ENCODE results near the gene BAG5.
"Not testable (repeated sequence)": the region's sequence is repeated elsewhere in the genome, so short reads cannot be mapped to it uniquely, and the experiment has no call there.

Gene BAG5

DNA sequence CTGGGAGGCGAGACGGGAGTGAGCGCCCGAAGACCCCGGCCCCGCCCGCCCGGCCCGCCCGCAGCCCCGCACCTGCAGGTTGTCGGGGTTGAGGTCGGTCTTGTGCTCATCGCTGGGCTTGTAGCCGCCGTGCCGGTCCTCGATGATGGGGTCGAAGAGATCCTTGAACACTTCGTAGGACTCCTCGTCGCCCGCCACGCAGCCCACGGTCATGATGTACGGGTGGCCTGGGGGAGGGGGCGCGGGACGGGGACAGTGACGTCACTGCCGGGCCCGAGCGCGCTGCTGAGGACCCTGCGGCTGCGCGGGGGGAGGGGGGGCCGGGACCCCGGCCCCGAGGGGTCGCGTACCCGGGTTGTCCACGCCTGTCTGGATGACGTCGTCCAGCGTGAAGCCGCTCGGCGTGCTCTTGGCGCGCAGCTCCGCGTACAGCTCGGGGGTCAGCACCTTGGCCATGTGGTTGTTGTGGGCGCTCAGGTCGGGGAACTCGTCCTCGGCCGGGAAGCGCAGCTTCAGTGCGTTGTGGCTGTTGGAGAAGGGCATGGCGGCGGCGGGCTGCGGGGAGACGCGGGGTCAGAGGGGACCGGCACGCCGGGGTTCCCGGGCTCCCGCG lies 40.4 kb downstream of the BAG5 start:
- no peak for DNase-seq

DNA sequence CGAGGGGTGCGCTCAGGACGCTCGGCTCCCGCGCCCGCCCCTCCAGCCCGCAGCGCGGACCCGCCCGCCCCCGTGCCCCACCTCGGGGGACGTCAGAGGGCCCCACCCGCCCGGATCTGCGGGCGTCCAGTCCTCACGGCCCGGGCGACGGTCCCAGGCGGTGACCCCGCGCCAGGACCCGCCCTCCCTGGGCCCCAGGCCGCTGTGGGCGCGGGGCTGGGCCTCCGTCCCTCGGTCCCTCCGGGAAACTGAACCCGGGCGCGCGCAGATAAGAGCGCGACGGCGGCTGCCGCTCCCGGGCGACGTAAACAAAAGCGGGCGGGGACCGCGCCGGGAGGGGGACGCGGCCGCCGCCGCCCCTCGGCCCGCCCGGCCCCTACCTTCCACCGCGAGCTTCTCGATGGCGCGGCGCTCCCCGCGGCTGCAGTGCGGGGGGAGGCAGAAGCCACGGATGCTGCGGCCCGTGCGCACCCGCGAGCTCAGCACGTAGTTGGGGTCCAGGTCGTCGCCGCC lies 41.0 kb downstream of the BAG5 start:
- no peak for DNase-seq

DNA sequence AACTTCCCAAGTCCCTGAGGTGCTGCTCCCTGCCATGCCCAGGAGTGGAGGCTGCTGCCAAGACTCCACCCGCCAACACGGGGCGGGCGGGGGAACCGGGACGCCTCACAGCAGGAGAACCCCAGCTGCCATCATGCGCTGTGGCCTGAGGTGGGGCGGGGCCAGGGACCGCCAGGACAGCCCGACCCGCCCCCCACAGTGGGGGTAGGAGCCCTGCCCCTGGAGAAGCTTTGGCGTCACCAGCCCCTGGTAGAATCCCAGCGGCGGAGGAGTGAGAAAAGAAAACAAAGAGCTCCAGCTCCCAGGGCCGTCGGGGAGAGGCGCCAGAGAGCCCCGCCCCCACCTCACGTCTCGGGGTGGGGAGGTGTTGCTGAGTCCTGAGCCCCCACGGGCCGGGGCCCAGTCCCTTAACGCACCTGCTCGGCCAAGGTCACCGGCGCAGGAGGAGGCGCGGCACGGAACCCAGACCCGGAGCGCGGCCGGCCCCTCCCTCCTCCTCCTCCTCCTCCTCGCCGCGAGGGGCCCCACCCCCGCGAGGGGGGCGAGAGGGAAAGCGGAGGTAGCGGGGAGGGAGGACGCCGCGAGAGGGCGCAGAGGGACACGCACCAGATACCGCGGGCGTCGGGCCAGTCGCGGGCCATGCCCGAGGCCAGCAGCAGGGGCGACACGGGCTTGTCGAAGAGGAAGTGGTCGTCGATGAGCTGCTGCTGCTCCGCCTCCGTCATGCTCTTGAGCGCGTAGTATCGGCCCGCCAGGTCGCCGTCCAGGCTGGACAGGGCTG lies 41.6 kb downstream of the BAG5 start:
- DNase-seq: peak; percentile 68 to 72

DNA sequence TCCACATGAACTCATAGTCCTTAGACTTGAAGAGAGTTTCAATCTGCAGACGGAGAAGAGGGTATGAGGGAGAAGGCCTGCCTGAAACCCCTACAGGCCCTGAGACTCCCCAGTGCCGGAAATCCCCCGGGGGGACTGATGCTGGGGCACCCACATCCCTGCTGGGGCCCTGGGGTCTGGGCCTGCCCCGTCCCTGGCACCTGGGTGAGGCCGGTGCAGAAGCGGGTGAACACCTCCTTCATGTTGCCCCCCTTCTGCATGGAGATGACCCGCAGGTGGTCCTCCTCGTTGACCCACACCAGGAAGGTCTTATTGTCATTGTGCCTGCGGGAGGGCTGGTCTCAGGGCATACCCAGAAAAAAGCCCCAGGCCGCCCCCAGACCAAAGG lies 42.2 kb downstream of the BAG5 start:
- DNase-seq: no peak

DNA sequence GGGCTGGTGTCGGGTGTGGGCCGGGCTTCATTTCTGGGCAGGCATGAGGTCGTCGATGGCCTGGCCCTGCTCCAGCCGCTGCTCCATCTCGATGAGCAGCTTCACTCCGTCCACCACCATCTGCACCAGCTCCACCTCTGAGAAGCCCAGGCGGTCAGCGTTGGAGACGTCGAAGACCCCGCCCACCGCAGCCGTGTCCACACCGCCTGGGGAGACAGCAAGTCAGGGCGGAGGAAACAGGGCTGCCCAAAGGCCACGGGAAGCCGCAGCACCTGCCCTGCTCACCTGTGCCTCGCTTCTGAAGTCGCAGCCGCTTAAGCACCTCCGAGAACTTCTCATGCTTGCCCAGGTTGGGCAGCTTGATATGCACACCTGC lies 42.6 kb downstream of the BAG5 start:
- DNase-seq: no peak

DNA sequence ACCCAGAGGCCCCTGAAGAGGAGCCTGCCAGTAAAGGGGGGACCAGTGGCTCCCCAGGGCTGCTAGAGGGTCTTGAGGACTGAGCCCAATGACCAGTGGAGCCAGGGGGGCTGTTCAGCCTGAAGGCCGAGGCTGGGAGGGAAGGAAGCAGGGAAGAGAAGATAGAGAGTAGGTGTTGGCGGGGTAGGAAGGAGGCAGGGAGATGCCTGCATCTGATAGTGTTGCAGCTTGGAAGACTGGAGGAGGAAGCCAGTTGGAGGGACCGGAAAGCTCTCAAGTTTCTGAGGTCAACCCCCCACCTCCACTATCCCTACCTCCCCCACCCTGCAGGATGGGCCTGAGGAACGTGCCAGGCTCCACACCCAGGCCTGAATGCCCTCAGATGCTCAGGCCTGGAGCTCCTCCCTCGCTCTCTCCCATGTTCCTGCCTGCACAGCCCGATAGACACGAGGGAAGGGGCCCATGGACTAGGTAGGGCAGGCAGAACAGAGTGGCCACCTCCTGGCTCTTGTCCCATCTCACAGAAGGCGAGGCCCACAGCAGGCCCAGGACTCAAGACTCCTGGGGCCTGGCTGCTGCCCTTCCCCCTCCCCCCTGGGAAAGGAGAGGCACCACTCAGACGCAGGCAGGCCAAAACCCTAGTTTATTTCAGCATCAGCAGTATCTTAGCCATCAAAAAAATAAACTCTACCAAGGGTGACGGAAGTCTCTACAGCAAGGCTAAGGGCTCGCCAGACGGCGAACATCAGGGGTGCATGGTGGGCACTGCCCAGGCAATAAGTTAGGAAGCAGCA lies 43.2 kb downstream of the BAG5 start:
- no peak for DNase-seq

DNA sequence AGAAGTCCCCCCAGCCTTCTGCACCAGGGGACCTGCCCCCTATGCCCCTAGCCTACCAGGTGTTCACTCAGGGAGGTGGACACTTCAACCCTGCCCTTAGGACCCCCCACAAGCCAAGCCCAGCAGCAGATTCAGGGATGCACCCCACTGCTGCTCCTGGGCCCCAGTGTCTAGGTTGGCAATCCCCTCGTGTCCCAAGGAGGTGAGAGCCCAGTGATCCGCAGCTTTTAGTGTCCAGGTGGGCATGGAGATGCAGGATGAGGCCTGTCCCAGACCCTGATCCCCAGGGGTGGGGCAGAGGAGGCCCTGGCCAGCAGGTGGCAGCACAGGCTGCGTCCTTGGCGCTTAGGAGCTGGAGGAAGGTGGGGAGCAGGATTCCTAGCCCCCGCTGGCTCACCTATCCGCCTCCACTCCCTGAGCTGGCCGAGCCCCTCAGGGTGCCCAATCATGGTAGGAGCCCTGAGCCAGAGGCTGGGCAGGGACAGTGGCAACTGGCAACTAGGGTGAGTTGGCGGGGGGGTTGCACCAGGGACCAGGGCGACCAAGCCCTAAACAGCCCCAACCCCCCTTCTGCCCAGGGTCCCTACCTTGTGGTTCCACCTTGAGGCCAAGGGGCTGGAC lies 43.9 kb downstream of the BAG5 start:
- peak; percentile 78 to 79 for DNase-seq

DNA sequence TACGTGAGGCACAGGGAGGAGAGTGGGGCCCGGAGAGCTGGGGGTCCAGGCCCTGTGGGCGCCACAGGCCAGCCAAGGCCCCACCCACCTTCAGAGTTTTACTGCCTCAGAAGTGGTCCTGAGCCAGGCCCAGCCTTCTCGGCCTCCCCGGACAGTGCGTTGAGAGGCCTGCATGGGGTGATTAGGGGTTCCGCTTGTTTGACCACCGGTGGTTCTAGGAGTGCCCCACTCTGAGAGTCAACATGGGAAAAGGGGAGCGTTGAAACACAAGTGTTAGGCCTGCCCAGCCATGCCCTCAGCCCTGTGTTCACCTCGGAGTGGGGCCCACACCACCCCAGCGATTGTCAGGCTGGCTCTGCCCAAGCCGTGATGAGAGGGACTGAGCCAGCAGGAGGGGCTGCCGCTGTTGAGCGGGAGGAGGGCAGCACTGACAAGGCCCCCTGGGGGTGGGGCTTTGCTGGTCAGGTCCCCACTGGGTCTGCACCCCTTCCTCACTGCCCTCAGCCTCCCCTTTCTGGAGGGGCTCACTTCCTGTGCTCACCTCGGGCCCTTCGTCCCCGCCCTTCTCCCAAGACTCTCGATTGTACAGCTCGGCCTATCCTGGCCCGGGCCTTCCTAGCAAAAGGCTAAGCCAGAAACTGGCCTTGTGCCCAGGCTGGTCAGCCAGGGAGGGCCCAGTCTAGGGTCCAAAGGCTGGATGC lies 44.6 kb downstream of the BAG5 start:
- no peak for DNase-seq

DNA sequence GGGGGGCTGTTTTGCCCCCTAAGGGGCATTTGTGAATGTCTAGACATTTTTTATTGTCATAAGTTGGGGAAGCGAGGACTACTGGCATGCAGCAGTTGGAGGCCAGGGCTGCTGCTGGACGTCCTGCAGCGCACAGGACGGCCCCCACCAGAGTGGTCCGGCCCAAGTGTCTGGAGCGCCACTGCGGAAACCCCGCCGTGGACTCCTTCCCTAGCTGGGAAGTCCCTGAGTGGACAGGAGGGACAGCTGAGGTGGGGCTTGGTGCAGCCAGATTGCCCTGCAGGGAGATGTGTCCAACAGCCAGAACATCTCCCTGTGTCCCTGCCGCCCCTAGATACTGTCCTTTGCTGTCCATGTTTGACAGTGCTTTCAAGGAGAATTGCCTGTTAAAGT lies 45.3 kb downstream of the BAG5 start:
- DNase-seq: no peak

DNA sequence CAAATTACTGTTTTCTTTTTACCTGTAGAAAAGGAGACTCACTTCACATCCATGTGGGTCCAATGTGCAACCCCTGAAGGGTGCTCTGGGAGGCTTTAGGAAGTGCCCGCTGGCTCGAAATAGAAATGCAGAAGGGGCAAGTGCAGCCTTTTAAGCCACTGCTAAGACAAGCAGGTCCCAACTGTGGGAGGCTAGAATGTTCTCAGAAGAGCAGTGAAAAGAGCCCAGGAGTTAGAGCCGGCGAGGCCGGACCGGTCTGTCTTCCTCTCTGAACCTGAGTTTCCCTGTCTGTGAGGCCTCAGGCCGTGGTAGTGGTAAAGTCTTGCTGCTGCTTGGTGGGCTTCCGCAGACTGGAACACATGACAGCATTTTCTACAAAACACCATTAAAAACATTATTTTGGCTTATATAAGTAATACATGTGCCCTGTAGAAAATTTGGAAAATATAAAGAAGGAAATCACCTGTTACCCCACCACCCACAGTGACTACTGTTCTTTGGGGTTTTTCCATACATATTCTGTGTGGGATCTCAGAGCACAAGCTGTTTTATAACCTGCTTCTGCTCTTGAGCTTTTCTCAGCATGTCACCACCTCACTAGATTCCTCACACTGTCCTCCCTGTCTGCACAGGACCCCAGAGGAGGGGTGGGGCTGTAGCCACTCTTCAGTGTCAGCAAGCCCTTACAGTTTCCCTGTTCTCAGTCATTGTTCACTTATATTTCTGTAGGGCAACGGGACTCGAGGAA lies 45.9 kb downstream of the BAG5 start:
- DNase-seq: no peak

DNA sequence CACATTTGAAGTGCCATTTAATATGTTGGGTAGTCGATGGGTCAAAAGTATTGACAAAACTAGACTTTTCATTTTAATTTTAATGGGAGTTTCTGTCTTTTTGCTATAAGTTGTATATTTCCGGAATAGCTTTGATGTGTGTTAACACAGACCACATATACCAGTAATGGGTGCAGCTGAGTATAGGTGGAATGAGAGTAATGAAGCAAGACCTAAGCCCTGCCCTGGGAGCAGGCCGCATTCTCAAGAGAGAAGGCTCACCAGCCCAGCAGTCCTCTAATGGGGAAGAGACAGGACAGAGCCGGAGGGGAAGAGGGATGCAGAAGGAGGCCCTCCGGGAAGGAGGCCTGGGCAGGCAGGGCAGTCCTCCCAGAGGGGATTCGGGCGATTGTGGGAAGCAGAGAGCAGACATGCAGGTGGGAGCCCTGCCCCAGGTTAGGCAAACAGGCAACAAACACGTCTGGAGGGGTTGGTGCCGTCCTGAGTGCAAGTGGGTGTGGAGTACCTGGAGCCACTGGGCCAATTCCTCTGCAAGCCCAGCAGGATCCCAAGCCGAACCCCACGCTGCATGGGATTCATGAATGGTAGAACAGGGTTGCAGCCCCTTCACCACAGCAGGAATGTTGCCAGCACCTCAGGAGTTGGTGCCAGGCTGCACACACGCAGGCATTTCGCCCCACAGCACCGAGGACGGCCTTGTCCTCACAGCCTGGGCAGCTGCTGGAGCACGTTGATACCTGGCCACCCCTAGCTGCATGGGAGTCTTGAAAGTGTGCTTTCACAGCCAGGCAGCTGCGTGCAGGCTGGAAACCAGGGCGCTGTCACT lies 47.6 kb downstream of the BAG5 start:
- DNase-seq: no peak

DNA sequence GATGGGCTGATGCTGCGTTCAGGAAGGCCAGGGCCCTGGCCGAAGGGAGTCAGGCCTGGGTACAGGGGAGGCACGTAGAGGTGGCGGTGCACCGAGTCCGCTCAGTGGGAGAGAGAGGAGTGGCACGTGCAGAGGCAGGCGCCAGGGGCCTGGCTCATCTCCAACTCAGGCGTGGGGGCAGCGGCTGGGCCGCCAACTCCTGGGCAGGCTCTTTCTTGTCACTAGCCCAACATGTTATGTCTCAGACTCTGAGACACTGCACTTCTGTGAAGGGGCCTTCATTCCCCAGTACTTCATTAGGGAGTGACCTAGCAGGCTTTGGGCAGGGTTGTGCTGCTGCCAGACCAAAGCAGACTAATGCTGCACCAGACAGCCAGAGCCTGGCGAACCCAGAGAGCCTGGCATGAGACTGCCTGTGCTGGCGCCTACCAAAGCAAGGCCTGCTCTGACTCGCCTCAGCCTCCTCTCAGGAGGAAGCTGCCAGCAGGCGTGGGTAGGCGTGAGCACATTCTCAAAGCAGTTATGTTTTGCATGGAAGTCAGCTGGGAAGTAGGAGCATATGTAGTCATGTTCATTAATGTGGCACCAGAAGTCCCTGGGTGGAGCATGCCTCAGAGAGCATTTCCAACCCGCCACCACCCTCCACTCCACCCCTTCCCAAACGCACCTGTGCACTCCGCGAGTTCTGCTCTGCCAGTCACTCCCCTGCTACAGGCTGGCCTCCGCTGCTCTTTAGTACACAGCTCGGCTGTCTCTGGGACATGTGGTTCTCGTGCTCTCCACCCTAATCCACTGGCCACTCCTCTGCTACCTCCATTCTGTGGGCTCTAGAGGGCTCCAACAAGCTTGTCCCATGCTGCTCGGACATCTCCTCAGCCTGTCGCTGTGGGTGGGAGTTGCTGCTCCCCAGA lies 49.5 kb downstream of the BAG5 start:
- no peak for DNase-seq

DNA sequence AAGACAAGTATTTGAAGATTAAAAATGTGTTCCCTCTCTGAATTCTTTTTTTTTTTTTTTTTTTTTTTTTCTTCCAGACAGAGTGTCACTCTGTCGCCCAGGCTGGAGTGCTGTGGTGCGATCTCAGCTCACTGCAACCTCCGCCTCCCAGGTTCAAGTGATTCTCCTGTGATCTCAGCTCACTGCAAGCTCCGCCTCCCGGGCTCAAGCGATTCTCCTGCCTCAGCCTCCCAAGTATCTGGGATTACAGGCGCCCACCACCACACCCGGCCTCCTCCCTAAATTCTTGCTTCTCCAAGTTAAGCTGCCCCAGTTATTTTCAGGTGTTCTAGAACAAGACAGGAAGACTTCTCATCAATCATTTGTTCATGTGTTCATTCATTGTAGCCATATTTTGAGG lies 50.3 kb downstream of the BAG5 start:
- DNase-seq: not testable (repeated sequence)

DNA sequence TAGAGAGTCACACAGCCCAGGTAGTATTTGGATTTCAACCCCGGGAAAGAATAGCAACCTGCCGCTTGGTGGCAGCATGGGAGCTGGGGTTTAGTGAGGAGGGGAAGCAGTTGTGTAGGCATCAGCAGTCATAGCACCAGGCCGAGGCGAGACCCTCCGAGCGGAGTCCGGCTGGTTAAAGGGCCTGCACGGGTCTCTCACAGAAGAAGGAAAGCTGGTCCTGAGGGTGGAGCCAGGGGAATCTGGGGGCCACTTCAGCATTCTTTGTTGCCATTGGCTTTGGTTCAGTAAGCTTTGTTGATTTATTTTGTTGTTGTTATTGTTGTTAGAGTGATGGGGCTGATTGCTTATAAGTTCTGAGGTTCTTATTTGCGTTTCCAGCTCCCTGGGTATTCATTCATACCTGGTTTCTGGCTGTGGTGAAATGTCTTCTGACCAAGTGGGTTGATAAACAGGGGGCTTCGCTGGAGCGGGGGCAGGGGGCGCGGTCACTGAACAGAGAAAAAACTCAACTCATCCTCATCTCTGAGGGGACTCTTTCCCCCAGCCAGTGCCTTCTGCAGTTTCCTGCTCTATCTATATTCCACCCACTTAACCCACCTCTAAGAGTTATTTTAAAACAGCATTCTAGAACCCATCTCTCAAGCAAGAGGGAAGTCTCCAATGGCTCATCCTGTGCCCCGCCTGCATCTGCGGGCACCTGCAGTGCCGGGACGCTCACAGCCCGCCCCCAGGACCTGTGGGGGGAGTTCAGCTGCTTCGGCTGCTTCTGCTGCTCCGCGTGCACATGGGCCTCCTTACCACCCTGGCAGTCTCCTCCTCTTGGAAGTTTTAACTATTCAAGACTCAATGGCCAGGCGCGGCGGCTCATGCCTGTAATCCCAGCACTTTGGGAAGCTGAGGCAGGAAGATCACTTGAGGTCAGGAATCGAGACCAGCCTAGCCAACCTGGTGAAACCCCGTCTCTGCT lies 51.4 kb downstream of the BAG5 start:
- DNase-seq: no peak

DNA sequence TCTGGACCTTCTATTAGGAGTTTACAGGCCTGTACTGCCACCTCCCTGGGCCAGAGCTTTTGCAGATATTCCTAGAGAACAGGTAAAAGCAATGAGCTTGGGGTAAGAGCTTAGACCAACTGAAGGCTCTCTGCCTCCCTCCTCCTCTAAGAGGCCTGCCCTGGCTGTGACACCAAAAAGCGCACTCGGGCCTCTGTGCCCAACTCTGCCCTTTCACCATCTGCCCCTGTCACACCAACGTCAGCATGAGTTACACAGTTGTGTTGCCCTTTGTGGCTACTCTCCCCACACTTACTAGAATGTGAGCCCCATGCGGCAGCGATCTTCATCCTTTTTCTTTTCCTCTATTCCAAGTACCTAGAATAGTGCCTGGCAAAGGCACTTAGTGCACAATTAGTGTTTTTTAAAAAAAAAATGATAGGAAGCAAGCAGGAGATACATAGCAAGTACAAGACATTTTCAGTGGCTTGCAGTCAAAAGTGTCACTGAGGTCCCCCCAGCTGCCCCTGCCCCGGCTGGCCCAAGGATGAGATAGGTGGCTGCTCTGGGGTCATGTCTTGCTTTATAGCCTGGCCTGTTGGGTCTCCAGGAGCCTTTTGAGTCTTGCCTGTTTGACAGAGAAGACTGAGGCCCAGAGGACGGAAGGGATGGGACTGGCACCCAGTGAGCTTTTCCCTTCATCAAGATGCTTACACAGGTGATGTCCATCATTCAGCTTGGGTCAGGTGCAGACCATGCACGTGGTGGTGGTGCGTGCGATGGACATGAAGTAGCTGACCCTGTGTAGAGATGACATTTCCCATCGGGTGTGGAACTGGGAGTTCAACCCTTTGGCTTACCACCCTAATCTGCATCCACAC lies 52.4 kb downstream of the BAG5 start:
- DNase-seq: no peak

DNA sequence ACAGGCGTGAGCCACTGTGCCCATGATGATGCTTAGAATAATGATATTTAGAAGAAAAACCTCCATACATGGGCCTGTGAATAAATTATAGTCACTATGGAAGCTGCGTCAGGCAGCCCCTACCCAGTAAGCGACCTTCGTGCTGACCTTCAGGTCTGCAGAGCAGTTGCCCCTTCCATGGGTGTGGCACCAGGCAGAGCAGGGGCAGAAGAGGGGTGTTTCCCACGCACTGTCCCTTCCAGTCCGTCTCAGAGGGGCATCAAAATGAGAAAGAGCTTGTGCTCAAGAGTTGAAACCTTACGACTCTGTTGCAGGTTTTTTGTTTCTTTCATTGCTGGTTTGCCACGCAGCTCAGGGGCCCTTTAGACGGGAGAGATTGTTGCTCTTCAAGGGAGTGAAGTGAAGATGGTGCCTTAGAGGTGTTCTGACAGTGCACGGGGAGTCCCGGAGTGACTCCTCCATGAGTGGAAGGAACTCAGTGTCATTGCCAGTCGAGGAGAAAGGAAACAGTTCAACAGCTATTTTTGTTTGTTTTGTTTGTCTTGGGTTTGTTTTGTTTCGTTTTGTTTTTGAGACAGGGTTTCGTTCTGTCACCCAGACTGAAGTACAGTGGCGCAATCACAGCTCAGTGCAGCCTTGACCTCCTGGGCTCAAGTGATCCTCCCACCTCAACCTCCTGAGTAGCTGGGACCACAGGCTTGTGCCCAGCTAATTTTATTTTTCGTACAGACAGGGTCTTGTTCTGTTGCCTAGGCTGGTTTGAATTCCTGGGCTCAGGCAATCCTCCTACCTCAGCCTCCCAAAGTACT lies 53.7 kb downstream of the BAG5 start:
- DNase-seq: no peak

DNA sequence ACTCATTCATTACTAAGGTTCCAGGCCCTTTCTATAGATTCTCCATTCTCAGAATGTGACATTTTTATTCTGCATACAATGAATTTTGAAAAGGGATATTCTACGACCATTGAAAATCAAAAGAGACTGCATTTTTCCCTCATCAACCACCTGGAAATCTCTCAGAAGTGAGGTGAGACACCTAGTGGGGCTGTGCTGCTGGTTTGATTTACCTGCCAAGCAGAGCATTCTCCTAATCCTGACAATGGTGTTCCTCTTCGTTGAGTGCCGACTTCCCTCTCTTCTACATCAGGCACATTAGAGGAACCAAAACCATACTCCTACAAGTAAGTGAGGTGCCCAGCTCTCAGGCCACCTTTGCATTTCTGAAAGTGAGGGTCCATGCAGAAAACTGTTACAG lies 54.7 kb downstream of the BAG5 start:
- DNase-seq: no peak

Data from activated T-cell treated with anti-CD3 and anti-CD28 coated beads, Interleukin-2, amount 50 U/mL, for 48 hours (primary cell).